ENCODE data around the gene ARMC3.

DNA sequence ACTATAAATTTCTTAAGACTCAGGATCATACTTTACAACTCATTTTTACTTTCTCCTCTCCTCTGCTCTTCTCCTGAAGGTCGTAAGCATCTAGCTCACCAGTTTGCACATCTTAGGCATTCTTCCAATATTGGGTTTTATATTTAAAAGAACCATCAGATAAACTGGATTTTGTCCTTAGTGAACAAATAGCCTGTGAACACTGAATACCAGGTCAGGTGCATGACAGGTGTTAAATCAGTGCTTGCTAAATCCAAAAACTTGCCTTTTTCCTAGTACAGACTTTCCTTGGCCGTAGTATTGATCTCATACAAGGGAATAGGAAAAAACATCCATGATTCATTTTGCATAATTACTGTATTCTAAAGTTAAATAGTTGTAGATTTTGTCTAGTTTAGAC, 53.0 kb downstream of the ARMC3 start:
- TF ChIP-seq, protein P1, sequence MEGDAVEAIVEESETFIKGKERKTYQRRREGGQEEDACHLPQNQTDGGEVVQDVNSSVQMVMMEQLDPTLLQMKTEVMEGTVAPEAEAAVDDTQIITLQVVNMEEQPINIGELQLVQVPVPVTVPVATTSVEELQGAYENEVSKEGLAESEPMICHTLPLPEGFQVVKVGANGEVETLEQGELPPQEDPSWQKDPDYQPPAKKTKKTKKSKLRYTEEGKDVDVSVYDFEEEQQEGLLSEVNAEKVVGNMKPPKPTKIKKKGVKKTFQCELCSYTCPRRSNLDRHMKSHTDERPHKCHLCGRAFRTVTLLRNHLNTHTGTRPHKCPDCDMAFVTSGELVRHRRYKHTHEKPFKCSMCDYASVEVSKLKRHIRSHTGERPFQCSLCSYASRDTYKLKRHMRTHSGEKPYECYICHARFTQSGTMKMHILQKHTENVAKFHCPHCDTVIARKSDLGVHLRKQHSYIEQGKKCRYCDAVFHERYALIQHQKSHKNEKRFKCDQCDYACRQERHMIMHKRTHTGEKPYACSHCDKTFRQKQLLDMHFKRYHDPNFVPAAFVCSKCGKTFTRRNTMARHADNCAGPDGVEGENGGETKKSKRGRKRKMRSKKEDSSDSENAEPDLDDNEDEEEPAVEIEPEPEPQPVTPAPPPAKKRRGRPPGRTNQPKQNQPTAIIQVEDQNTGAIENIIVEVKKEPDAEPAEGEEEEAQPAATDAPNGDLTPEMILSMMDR (IDR thresholded peaks at IDR 0.05; ENCODE audit: low read depth, low read length, poor library complexity, severe bottlenecking), result no peak
- TF ChIP-seq EZH2phosphoT487 (IDR thresholded peaks at IDR 0.05; ENCODE audit: borderline replicate concordance, low read length), result no peak

All from DOHH2 (cell line).